COLO668 (cell line): Measurements from ENCODE around the gene KHDC4.

ENCODE experiments used
- DNase-seq: peaks from one replicate; lab custom pipeline; 2025; ENCODE audit not compliant: unreplicated experiment; lab: John Stamatoyannopoulos, UW

The KHDC4 gene

DNA sequence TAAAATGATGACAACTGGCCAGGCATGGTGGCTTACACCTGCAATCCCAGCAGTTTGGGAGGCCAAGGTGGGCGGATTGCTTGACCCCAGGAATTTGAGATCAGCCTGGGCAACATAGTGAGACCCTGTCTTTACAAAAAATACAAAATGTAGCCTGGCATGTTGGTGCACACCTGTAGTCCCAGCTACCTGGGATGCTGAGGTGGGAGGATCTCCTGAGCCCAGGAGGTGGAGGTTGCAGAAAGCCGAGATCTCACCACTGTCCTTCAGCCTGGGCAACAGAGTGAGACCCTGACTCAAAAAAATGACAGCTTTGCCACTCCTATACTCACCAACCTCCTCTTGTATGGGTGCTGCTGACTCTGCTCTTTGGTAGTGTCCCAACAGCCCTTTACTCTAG lies 56.3 kb downstream of the KHDC4 start:
- DNase-seq, result no peak

DNA sequence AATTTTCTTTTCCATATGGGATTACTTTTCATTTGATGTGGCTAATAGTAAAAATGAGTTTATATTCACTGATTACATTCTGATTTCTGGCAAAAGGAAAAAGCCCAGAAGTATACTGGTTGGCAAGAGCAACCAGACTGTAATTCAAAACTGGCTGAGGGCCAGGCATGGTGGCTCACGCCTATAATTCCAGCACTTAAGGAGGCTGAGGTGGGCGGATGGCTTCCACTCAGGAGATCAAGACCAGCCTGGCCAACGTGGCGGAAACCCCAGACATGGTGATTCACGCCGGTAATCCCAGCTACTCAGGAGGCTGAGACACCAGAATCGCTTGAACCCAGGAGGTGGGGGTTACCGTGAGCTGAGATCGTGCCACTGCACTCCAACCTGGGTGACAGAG lies 60.4 kb downstream of the KHDC4 start:
- no peak for DNase-seq

DNA sequence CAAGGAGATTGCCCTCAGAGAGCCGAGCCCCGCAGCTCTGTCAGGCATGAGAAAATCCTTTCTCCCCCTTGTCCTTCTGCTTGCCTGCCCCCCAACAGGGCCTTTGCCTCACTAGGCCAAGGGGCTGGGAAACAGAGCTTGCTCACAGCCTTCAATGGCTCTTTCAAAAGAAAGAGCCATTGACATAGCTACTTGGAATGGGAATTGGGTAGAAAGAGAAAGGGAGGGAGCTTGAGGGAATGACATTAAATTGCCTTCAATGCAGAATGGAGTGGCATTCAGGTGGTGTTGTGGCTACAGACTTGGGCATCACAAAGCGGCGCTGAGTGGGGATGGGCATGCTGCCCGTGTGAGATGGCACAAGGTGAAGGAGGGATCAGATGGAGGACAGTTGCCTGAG lies 61.7 kb downstream of the KHDC4 start:
- DNase-seq, result no peak

DNA sequence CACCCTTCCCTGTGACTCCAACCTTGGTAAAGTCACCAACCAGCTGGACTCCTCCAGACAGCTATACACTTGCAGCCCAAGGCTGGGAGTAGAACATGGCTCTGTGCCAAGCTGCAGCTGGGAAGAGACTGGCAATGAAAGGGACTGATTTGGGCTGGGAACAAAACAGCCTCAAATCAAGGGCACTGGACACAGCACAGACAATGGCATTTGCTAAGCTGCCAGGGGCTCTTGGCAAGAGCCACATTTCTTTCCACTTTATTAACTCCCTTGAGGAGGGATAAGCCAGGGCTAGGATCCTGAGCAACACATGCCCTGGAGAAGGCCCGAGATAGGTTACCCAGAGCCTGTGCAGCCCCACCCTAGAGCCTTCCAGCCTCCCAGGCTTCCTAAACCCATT lies 62.8 kb downstream of the KHDC4 start:
- peak; percentile 45 for DNase-seq

DNA sequence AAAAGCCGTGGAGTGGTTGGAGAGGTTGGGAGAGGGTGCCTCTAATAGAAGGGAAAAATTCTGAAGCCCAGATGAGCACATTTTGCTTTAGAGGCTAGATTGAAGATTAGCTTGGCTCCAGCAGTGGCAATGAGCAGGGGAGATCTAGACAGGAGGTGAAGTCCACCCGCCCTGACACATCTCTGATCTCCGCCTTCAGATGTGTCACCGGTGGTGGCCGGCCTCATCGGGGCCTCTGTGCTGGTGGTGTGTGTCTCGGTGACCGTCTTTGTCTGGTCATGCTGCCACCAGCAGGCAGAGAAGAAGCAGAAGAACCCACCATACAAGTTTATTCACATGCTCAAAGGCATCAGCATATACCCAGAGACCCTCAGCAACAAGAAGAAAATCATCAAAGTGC lies 66.4 kb downstream of the KHDC4 start:
- DNase-seq, result no peak

DNA sequence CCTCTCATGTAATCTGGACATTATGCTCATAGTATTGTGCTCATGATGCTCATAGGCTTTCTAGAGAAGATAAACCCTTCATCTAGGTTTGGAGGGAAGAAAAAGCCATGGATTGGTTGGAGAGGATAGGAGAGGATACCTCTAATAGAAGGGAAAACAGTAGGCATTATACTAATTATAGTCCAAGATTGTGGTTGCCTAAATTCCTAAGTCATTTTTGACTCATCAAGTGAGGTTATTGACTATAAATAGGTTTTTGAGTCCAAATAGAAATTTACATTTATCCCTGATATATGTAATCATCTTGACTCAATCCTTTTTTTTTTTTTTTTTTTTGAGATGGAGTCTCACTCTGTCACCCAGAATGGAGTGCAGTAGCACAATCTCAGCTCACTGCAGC lies 69.8 kb downstream of the KHDC4 start:
- no peak for DNase-seq
